ENCODE results near the gene ATP6V1B1. TPM values are rescaled to one million over a fixed set of nuclear protein-coding genes. Genes with fewer than 3 reads are reported as not detected.

The ATP6V1B1 gene
- total RNA-seq, 1 experiment from 2014 or later, result 4.0 TPM

GRCh38 chr2:70944111-70944690 is 8.5 kb downstream of the ATP6V1B1 start:
- Mint-ChIP-seq H3K4me1 (ENCODE audit: low read depth, unreplicated experiment) (peaks cover 15% of the 10 kb centered on the region), H3K9me3 (ENCODE audit: unreplicated experiment) (no peaks in the 10 kb centered on the region), H3K4me3 (ENCODE audit: unreplicated experiment) (no peak overlapping the region), H3K27ac (ENCODE audit: unreplicated experiment) (no peak overlapping the region), H3K27me3 (ENCODE audit: insufficient read depth, unreplicated experiment) (peaks cover 9% of the 10 kb centered on the region), H3K36me3 (ENCODE audit: insufficient read depth, unreplicated experiment) (no peaks in the 10 kb centered on the region)
- TF ChIP-seq CTCF (IDR thresholded peaks at IDR 0.05; ENCODE audit: insufficient read depth in 1 of 2, low read depth in 1 of 2, low read length in 1 of 2, severe bottlenecking in 1 of 2, unreplicated experiment in 1 of 2), result no peak
- intact Hi-C loops (cut with micrococcal nuclease; ENCODE audit: unreplicated experiment), result no loop called here
- Histone ChIP-seq H3K36me3 (ENCODE audit: control insufficient read depth, insufficient read depth, low read length) (no peaks in the 10 kb centered on the region; the same call in 1 of the 2 replicates), H3K27me3 (replicated peaks; ENCODE audit: control insufficient read depth, insufficient read depth, low read length) (no peaks in the 10 kb centered on the region), H3K4me3 (ENCODE audit: low read depth, low read length) (no peak overlapping the region), H3K4me1 (no peaks in the 10 kb centered on the region), H3K9me3 (no peaks in the 10 kb centered on the region)
- POLR2A ChIA-PET, result interaction anchor here (0.6 kb wide), 1 partner anchor 640 kb away, joined by 16 read pairs; no protein-coding TSS in a partner anchor
- no peak for DNase-seq
- BruUV-seq (replicated peaks), result no TSS peak
- CTCF ChIA-PET, result no interaction called here

- Histone ChIP-seq H3K27me3 (replicated peaks; ENCODE audit: control insufficient read depth, insufficient read depth, low read length) (no peaks in the 10 kb centered on the region), H3K36me3 (ENCODE audit: control insufficient read depth, insufficient read depth, low read length) (no peaks in the 10 kb centered on the region), H3K9me3 (no peaks in the 10 kb centered on the region), H3K4me1 (no peaks in the 10 kb centered on the region), H3K4me3 (ENCODE audit: low read depth, low read length) (no peak overlapping the region)
- H3K4me3 Mint-ChIP-seq (ENCODE audit: unreplicated experiment), result no peak overlapping the region
- CTCF ChIA-PET, result interaction anchor here (0.6 to 1.9 kb wide), 2 partner anchors 76 to 385 kb away, joined by 6 to 36 read pairs; partner anchors contain the start of gene ZNF638
- H3K27me3 Mint-ChIP-seq (ENCODE audit: insufficient read depth, unreplicated experiment), result peaks cover 6% of the 10 kb centered on the region
- H3K27ac Mint-ChIP-seq (ENCODE audit: unreplicated experiment), result no peak overlapping the region
- POLR2A ChIA-PET, result no interaction called here
- no TSS peak for BruUV-seq (replicated peaks)
- H3K4me1 Mint-ChIP-seq (ENCODE audit: low read depth, unreplicated experiment), result peaks cover 15% of the 10 kb centered on the region
- no peaks in the 10 kb centered on the region for H3K9me3 Mint-ChIP-seq (ENCODE audit: unreplicated experiment)
- H3K36me3 Mint-ChIP-seq (ENCODE audit: insufficient read depth, unreplicated experiment), result no peaks in the 10 kb centered on the region
- intact Hi-C loops (cut with micrococcal nuclease; ENCODE audit: unreplicated experiment), result loop anchor here (1.0 to 2.0 kb wide), 3 partner anchors 28 to 158 kb away; no protein-coding TSS in a partner anchor
- peak; percentile 85 for TF ChIP-seq CTCF (IDR thresholded peaks at IDR 0.05; ENCODE audit: insufficient read depth in 1 of 2, low read depth in 1 of 2, low read length in 1 of 2, severe bottlenecking in 1 of 2, unreplicated experiment in 1 of 2)
- peak in 1 of 2 experiments; percentile 65 for DNase-seq
Observed at GRCh38 chr2:70946832-70947442, 11.2 kb downstream of the ATP6V1B1 start.

GRCh38 chr2:70947556-70948184 is 12.0 kb downstream of the ATP6V1B1 start:
- Histone ChIP-seq H3K36me3 (ENCODE audit: control insufficient read depth, insufficient read depth, low read length) (no peaks in the 10 kb centered on the region), H3K9me3 (no peaks in the 10 kb centered on the region), H3K4me3 (ENCODE audit: low read depth, low read length) (no peak overlapping the region), H3K4me1 (no peaks in the 10 kb centered on the region), H3K27me3 (replicated peaks; ENCODE audit: control insufficient read depth, insufficient read depth, low read length) (no peaks in the 10 kb centered on the region)
- CTCF ChIA-PET, result interaction anchor here (0.6 to 1.9 kb wide), 21 partner anchors 9 to 789 kb away, joined by 3 to 36 read pairs (median 5); partner anchors contain the start of genes ATP6V1B1, NAGK and ZNF638
- Mint-ChIP-seq H3K4me3 (ENCODE audit: unreplicated experiment) (peak overlapping the region; percentile 75), H3K27ac (ENCODE audit: unreplicated experiment) (no peak overlapping the region), H3K36me3 (ENCODE audit: insufficient read depth, unreplicated experiment) (no peaks in the 10 kb centered on the region), H3K27me3 (ENCODE audit: insufficient read depth, unreplicated experiment) (peaks cover 6% of the 10 kb centered on the region), H3K9me3 (ENCODE audit: unreplicated experiment) (no peaks in the 10 kb centered on the region), H3K4me1 (ENCODE audit: low read depth, unreplicated experiment) (peaks cover 15% of the 10 kb centered on the region)
- POLR2A ChIA-PET, result no interaction called here
- intact Hi-C loops (cut with micrococcal nuclease; ENCODE audit: unreplicated experiment), result loop anchor here (1.0 to 2.0 kb wide), 5 partner anchors 29 to 158 kb away; no protein-coding TSS in a partner anchor
- TF ChIP-seq CTCF (IDR thresholded peaks at IDR 0.05; ENCODE audit: insufficient read depth in 1 of 2, low read depth in 1 of 2, low read length in 1 of 2, severe bottlenecking in 1 of 2, unreplicated experiment in 1 of 2), result no peak
- DNase-seq, result no peak
- BruUV-seq (replicated peaks), result no TSS peak

All from Caco-2 (cell line).